Activated naive CD4-positive, alpha-beta T cell (primary cell): ENCODE measurements around the gene CDR2.
"Not testable (repeated sequence)": the region's sequence is repeated elsewhere in the genome, so short reads cannot be mapped to it uniquely, and the experiment has no call there.

ENCODE experiments used
- DNase-seq, 4 experiments: peaks; one replicate each; lab custom pipeline; 2025; lab: John Stamatoyannopoulos, UW

Gene CDR2

DNA sequence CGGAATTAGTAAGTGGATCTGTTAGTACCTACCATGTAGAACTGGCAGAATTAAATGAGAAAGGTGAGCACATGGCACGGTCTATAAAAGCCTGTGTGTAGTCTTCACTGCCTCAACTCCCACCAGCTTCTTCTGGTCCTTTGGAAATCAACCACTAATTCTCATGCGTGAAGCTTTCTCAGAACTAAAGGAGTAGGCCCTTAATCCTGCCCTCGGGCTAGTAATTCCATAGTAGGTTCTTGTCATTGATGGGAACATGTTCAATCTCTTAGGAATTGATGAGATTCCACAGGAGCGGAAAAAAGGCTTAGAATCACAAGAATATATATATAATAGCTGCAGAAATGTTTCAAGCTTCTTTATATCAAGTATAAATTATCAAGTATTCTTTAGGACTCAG lies 21.7 kb downstream of the CDR2 start:
- no peak for DNase-seq

DNA sequence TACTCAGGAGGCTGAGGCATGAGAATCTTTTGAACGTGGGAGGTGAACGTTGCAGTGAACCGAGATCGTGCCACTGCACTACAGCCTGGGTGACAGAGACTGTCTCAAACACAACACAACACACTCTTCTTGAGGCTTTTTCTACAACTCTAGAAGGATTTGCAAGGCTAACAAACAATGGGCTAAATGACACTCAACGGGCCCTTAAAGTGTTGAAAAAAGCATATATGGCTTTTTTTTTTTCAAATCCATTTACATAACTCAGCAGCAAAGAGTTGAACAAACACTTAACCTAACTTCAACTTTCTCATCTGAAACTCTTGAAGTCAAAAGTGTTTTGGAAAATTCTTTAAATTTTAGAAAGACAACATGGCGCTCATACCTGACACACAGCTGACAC lies 22.3 kb downstream of the CDR2 start:
- DNase-seq, result no peak

DNA sequence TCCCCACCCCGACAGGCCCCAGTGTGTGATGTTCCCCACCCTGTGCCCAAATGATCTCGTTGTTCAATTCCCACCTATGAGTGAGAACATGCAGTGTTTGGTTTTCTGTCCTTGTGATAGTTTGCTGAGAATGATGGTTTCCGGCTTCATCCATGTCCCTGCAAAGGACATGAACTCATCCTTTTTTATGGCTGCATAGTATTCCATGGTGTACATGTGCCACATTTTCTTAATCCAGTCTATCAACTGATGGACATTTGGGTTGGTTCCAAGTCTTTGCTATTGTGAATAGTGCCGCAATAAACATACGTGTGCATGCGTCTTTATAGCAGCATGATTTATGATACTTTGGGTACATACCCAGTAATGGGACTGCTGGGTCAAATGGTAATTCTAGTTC lies 23.4 kb downstream of the CDR2 start:
- DNase-seq, result not testable (repeated sequence)

DNA sequence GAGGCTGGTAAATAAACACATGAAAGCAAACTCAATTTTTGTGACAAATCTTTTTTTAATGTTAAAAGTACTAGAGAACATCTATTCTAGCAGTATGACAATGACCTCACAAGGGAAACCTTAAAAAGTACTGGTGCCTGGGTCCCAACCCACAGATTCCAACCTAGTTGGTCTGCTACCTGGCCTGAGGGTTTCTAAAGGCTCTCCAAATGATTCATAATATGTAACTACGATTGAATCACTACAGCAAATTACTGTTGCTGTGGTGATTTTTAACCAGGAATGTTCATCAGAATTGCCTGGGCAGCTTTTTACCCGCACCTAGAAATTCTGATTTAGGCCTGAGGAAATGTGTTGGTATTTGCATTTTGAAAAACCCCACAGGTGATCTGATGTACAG lies 26.1 kb downstream of the CDR2 start:
- DNase-seq, result no peak

DNA sequence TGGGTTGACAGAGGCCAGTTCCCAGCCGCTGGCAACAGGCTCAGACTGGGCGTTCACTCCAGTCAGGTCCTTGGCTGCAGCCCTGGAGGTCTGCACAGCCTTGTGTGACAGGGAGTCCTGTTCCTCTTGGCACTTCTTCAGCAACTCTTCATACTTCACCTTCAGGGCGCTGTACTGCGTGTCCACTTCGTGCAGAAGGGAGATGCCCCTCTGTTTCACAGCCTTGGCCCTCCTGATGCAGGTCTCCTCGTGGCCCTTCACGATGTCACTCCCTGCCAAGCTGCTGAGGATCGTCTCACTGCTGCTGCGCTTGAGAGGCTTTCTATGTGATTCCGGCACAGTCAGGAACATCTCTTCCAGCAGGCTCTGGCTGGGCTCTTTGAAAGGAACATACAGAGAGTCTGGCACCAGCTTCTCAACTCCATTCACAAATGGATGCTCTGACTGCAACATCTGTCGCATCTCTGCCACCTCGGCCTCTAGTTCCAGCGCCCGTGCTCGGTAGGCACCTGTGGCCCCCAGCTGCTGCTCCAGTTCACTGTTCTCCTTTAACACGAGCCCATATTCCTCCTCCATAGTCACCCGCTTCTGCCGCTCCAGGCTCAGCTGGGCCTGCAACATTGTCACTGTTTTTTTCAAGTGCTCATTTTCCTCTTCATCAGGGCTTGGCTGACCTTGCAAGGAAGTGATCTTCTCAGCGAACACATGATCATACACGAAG lies 27.2 kb downstream of the CDR2 start:
- no peak for DNase-seq

DNA sequence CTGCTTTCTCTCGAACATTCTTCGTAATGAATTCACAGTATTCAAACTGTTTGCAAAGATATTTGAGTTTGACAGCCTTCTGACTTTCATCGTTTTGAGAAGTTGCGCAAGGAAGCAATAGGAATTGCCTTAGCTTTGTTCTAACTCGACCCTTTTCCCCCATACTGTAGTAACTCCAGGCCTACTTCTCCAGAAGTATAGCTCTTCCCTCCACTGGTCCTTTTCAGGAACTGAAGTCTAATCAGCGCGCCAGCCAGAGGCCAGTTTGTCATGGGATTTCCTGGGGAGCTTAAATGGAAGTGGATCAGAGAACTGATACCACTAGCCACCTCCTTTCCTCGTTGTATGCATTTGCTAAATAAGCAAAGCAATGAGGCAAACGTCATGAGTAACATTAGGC lies 27.9 kb downstream of the CDR2 start:
- DNase-seq, result no peak

DNA sequence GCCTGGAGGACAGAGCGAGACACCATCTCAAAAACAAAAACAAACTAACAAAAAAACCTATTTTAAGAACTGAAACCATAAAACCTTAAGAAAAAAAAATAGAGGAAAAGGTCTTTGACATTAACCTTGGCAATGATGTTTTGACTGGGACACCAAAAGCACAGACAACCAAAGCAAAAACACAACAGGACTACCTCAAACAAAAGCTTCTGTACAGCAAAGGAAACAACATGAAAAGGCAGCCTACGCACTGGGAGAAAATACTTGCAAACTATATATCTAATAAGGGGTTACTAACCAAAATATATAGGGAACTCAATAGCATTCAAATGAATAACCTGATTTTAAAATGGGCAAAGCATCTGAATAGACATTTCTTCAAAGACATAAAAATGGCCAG lies 32.3 kb downstream of the CDR2 start:
- DNase-seq, result no peak

DNA sequence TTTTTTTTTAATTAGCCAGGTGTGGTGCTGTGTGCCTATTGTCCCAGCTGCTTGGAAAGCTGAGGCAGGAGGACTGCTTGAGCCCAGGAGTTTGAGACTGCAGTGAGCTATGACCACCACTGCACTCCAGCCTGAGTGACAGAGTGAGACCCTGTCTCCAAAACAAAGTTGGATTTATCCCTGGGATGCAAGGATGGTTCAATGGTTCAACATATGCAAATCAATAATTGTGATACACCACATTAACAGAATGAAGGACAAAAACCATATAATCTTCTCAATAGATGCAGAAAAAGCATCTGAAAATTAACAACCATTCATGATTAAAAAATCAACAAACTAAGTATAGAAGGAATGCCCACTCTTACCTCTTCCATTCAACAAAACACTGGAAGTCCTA lies 33.5 kb downstream of the CDR2 start:
- DNase-seq, result no peak

DNA sequence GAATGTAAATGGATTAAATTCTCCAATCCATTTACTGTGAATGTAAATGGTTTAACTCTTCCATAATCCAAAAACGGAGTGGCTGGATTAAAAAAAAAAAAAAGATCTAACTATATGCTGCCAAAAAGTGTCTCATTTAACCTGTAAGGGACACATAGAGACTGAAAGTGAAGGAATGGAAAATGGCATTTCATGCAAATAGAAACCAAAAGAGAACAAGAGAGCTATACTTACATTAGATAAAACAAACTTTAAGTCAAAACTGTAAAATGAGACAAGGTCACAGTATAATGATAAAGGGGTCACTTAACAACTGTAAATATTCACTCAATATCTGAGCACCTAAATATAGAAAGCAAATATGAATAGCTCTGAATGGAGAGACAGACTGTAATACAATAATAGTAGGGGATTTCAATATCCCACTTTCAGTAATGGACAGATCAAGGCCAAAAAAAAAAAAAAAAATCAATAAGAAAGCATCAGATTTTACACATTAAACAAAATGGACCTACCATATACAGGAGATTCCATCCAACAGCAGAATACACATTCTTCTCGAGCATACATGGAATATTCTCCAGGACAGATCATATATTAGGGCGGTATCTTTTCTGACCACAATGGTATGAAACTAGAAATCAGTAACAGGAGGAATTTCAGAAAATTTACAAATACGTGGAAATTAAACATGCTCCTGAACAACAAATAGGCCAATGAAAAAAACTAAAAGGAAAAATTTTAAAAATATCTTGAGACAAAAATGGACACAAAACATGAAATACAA lies 36.4 kb downstream of the CDR2 start:
- no peak for DNase-seq

DNA sequence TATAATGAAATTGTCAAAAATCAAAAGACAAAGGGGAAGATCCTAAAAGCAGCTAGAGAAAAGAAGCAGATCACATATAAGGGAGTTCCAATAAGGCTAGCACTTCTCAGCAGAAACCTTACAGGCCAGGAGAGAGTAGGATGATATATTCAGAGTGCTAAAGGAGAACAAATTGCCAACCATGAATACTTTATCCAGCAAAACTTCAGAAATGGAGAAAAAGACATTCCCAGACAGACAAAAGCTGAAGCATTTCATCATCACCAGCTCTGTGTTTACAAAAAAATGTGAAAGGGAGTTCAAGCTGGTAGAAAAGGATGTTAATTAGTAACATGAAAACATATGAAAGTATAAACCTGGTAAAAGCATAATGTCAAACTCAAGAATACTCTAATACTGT lies 37.4 kb downstream of the CDR2 start:
- DNase-seq, result no peak

DNA sequence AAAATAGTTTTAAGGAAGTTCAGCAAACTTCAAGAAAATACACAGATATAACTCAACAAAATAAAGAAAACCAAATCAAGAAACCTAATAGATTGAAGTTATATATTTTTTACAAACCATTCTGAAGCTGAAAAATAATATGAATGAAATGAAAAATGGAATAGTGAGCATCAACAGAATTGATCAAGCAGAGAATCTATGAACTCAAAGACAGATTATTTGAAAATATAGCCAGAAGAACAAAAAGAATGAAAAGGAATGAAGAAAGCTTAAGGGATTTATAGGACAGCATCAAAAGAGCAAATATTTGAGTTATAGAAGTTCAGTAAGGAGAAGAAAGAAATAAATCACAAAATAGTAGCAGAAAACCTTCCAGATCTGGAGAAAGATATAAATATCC lies 37.8 kb downstream of the CDR2 start:
- DNase-seq, result no peak

DNA sequence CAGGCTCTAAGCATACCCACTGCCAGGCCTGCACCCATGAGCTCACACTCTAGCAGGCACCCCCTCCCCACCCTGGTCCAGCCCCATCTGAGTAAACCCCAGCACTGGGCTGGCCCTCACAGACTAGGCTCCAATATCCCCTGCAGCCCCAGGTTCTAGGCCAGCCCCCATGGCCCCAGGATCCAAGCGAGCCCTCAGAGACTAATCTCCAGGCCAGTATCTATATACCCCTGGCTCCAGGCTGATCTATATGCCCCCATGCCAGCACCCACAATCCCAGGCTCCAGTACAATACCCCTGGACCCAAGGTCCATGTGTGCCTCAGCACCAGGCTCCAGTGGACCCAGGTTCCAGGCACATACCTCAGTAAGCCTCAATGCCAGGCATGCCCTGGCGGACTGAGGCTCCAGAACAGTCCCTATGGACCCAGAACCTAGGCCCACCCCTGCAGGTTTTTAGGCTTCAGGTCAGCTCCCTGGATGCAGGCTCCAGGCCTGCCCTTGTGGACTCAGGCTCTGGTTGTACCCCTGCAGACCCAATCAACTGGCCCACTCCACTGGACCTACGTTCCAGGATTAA lies 38.7 kb downstream of the CDR2 start:
- DNase-seq, result no peak

DNA sequence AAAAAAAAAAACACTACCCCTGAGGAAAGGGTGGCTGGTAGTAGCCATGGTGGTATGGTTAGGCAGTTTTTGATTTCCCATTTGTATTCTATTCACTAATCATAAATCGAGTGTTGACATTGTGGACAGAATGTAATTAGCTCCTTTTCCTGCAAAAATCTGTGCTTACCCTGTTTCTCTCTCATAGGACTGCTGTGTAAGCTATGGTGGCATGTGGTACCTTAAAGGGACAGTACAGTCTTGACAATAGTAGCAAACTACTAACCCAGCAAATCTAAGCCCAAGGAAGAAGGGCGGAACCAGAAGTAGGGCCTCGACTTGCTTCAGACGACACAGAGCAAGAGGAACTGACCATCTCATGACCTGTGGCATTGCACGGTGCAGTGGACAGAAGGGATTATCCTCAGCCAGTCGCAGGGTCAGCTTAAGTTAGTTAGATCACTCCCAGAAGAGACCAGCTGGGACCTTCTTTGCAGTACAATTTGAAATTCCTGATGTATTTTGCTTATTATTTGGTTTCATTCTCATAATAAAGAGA lies 40.9 kb downstream of the CDR2 start:
- no peak for DNase-seq

DNA sequence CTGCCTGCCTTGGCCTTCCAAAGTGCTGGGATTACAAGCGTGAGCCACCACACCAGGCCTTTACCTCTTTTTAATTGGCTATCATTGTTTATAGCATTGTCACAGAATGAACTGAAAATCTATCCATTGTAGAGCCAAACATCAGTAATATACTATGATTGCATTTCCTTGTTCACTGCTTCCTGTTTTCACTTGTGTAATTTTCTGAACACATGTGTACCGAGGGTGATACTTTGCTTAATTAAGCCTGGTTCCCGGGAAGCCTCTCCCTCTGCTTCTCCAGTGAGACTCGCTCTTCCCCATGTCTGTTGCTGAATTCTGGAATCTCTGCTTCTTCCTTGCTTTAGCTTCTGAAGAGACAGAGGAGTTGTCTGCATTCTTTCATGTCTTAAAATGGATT lies 44.1 kb downstream of the CDR2 start:
- no peak for DNase-seq

DNA sequence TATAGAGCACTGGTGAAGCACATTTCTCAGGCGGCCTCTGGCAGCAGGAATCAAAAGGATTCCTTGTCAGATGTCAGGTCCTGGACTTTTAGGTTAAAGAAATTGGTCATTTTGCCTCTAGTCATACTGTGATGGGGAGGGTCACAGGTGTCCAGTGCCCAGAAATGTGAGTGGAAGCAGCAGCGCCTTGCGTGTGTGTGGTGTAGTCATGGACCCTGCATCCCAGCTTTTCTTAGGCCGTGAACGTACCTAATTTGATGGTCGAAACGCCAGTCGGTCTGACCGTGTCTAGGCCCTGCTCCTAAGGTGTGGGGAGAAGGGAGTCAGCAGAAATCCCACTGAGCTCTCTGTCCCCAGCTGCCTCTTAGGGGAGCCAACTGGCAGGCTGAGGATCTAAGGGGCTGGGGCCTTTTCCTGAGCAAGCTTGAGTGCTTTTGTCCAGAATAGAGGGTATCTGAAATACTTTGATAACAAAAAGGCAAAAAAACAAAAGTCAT lies 45.2 kb downstream of the CDR2 start:
- no peak for DNase-seq

DNA sequence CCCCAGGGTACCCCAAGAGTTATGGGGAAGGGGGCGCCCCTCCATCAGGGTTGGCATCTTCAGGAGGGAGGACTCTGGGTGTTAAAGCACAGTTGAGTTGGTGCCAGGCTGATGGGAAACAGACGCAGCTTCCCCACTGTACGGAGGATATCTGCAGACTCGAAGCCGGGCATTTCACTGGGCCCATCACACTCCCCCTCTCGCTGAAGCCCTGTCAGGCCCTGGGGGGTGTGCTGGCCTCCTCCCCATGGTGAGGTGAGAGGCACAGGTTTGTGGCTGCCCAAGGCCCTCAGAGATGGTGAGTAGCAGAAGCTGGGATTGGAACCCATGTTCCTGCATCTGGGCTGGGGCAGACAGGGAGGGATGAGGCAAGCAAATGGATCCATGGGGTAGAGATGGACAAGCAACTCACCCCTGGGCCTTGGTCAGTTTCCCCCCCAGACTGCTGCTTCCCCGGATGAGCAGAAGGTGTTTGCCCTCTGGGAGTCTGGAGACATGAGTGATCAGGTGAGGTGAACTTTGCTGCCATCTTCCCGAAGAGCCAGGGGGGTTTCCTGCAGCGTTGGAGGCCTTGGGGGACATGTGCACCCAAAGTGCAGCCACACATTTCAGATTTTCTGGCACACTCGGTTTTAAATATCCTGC lies 46.2 kb downstream of the CDR2 start:
- DNase-seq, result no peak

DNA sequence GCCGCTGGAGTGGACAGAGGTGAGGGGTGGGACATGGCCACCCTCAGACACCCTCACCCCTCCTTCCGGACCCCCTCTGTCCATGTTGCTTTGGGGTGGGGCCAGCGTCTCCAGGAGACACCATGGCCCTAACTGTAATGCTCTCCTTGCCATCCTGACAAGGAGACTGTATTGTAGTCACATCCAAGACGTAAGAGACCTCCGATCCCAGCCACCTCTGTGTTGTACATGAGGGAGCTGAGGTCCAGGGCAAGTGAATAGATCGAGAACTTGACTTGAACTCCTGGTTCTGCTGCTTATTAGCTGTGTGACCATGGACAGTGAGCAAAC lies 47.0 kb downstream of the CDR2 start:
- no peak for DNase-seq

DNA sequence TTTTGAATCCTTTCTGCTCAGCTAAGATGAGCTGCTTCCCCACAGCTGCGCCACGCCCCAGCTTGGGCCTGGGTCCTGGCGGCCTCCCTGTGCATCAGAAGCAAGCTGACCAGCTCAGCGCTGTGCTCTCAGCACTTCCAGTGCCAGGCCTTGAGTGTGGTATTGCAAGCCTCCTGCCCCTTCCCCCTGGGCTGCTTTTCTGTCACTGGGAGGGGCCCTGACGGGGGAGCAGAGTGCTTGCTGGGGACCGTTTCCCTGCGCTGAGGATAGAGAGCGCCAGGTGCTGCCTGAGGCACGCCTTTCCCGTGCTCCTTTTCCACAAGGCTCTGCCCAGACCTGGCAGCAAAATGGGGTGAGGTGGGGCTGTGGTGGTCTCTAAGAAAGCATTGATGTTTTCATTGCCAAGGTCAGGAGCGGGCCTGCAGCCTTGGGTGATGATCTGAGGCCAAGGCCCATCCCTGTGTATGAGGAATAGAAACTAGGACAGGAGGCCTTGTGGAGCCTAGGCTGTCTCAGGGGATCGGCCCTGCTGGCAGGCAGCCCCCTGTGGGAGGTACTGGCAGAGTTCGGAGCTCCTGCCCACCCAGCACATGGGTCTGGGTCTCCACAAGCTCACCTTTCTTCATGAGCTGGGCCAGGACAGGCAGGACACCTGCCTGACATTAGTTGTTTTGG lies 47.5 kb downstream of the CDR2 start:
- DNase-seq, result no peak

DNA sequence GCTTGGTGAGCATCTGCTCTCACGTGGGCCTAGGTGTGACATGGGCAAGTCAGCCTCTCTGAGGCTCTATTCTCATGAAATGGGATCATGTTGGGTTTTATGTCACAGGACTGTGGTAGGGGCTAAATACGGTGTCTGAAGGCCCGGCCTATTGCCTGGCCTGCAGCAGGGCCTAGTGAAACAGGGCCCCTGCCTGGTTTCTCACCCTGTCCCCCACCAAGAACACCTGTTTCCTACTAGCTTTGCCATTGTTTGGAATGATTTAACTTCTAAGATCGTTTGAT lies 48.1 kb downstream of the CDR2 start:
- no peak for DNase-seq

DNA sequence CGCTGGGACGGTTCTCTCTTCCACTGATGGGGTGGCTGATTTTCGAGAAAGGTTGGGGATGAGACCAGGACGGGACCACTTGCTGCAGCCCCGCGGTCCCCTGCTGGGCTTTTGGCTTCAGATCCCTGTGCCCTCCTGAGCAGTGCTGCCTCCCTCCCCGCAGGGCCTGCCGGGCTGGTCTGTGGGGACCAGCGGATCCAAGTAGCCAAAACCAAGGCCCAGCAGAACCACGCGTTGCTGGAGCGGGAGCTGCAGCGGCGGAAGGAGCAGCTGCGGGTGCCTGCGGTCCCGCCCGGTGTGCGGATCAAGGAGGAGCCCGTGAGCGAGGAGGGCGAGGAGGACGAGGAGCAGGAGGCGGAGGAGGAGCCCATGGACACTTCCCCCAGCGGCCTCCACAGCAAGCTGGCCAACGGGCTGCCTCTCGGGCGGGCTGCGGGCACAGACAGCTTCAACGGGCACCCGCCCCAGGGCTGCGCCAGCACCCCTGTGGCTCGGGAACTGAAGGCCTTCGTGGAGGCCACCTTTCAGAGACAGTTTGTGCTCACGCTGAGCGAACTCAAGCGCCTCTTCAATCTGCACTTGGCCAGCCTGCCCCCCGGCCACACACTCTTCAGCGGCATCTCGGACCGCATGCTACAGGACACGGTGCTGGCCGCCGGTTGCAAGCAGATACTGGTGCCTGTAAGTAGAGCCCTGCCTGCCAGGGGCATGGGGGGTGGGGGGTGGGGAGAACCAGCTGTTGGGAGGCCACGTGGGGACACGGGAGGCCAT lies 48.6 kb downstream of the CDR2 start:
- no peak for DNase-seq

DNA sequence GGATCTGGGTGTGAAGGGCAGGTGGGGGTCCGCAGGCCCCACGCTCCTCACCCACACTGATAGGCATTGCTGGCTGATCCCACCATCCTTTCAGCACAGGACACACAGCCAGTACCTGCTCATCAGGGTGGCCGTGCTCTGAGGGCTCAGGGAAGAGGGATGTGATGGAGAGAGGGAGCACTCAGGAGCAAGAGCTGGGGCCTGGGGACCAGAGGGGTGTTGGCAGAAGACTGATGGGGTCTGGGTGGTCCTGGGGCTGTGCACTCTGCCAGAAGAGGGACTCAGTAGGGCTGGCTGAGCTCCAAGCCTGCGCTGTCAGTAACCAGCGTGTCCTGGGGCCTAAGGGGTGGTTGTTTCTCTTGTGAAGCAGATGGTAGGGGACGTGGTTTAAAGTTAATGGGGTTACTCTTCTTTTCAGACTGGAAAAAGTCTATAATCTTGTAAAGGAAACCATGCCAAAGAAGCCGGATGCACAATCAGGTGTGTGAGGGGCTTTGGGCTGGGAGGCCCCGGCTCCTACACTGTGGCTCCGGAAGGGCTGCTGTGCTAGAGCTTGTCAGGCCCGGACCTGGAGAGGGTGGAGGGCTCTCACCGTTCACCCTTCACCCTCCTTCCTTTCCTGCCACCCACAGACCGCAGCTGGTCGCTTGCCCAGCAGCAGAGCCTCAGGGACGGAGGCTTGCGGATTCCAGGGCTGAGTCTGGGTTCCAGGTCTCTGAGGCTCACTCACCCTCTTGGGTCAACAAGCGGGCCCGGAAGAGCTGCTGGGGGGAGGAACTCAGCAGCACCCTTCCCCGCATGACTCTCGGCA lies 49.4 kb downstream of the CDR2 start:
- DNase-seq, result no peak
